ENCODE data around the gene TOMM40.

The TOMM40 gene

DNA sequence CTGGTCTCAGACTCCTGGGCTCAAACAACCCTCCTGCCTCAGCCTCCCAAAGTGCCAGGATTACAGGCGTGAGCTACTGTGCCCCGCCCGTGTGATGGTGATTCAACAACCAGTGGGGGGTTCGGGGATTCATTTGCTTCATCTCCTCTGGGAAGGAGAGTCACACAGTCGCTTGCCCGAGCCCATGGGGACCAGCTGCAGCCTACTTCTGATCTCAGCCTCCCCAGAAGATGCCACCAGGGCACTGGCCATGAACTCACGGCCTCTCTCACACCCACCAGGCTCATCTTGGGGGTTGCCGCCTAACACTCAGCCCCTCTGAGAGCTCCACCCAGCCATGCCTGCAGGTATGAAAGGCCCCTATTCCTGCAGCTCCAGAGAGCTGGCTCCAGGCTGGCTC lies 6.8 kb downstream of the TOMM40 start:
- no peak for DNase-seq (ENCODE audit: low read depth in 2 of 2)
- TF ChIP-seq, protein P1, sequence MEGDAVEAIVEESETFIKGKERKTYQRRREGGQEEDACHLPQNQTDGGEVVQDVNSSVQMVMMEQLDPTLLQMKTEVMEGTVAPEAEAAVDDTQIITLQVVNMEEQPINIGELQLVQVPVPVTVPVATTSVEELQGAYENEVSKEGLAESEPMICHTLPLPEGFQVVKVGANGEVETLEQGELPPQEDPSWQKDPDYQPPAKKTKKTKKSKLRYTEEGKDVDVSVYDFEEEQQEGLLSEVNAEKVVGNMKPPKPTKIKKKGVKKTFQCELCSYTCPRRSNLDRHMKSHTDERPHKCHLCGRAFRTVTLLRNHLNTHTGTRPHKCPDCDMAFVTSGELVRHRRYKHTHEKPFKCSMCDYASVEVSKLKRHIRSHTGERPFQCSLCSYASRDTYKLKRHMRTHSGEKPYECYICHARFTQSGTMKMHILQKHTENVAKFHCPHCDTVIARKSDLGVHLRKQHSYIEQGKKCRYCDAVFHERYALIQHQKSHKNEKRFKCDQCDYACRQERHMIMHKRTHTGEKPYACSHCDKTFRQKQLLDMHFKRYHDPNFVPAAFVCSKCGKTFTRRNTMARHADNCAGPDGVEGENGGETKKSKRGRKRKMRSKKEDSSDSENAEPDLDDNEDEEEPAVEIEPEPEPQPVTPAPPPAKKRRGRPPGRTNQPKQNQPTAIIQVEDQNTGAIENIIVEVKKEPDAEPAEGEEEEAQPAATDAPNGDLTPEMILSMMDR (IDR thresholded peaks at IDR 0.05; ENCODE audit: low read depth, low read length) = no peak
- no peak overlapping the region for H3K4me3 ChIP-seq (replicated peaks in 1 of 2; ENCODE audit: low read depth in 2 of 2, low read length in 2 of 2)

DNA sequence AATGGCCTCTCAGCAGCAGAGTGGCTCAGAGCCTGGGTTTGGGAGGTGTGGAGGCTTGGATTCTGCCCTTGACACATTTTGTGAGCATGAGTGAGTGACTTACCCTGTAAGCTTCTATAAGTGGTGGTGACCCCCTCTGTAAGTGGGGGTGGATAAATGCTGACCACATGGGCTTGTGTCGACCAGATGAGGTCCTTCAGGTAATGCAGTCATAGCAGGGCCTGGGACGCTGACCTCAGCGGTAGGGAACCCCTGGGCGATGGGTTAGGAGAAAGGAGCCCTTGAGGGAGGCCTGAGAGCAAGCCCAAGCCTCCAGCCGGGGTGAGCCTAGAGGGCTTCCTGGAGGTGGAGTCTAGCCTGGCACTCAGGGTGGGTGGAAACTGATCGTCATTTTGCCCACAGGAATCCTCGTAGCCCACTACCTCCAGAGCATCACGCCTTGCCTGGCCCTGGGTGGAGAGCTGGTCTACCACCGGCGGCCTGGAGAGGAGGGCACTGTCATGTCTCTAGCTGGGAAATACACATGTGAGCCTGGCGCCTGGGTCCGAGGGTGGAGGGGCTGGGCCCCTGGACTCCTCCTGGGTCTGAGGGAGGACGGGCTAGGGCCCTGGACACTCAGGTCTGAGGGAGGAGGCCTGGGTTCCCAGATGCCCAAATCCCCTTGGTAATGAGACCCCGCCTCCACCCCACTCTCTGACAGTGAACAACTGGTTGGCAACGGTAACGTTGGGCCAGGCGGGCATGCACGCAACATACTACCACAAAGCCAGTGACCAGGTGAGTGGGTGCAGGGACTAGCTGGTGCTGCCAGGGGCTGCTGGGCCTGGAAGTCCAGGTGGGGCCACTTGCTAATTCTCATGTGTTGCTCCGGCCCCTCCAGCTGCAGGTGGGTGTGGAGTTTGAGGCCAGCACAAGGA lies 9.5 kb downstream of the TOMM40 start:
- no peak overlapping the region for H3K4me3 ChIP-seq (replicated peaks in 1 of 2; ENCODE audit: low read depth in 2 of 2, low read length in 2 of 2)
- no peak for DNase-seq (ENCODE audit: low read depth in 2 of 2)
- TF ChIP-seq, protein P1 (IDR thresholded peaks at IDR 0.05; ENCODE audit: low read depth, low read length) = no peak

DNA sequence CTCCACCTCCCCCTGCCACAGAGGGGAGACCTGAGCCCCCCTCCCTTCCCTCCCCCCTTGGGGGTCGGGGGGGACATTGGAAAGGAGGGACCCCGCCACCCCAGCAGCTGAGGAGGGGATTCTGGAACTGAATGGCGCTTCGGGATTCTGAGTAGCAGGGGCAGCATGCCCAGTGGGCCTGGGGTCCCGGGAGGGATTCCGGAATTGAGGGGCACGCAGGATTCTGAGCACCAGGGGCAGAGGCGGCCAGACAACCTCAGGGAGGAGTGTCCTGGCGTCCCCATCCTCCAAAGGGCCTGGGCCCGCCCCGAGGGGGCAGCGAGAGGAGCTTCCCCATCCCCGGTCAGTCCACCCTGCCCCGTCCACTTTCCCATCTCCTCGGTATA lies 12.2 kb downstream of the TOMM40 start:
- TF ChIP-seq, protein P1 (IDR thresholded peaks at IDR 0.05; ENCODE audit: low read depth, low read length) = no peak
- no peak overlapping the region for H3K4me3 ChIP-seq (replicated peaks in 1 of 2; ENCODE audit: low read depth in 2 of 2, low read length in 2 of 2)
- no peak for DNase-seq (ENCODE audit: low read depth in 2 of 2)

DNA sequence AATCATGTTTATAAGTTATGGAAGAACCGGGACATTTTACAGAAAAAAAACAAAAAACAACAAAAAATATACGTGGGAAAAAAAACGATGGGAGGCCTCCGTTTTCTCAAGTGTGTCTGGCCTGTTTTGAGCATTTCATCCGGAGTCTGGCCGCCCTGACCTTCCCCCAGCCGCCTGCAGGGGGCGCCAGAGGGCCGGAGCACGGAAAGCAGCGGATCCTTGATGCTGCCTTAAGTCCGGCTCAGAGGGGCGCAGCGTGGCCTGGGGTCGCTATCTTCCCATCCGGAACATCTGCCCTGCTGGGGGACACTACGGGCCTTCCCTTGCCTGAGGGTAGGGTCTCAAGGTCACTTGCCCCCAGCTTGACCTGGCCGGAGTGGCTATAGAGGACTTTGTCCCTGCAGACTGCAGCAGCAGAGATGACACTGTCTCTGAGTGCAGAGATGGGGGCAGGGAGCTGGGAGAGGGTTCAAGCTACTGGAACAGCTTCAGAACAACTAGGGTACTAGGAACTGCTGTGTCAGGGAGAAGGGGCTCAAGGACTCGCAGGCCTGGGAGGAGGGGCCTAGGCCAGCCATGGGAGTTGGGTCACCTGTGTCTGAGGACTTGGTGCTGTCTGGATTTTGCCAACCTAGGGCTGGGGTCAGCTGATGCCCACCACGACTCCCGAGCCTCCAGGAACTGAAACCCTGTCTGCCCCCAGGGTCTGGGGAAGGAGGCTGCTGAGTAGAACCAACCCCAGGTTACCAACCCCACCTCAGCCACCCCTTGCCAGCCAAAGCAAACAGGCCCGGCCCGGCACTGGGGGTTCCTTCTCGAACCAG lies 12.8 kb downstream of the TOMM40 start:
- peak; percentile 77 to 80 for DNase-seq (ENCODE audit: low read depth in 2 of 2)
- H3K4me3 ChIP-seq (replicated peaks in 1 of 2; ENCODE audit: low read depth in 2 of 2, low read length in 2 of 2) = no peak overlapping the region
- TF ChIP-seq, protein P1 (IDR thresholded peaks at IDR 0.05; ENCODE audit: low read depth, low read length) = peak; percentile 99

GRCh38 chr19:44904426-44904994 lies 13.5 kb downstream of the TOMM40 start:
- no peak for DNase-seq (ENCODE audit: low read depth in 2 of 2)
- no peak overlapping the region for H3K4me3 ChIP-seq (replicated peaks in 1 of 2; ENCODE audit: low read depth in 2 of 2, low read length in 2 of 2)
- TF ChIP-seq, protein P1 (IDR thresholded peaks at IDR 0.05; ENCODE audit: low read depth, low read length) = no peak

- DNase-seq (ENCODE audit: low read depth in 2 of 2) = peak in 1 of 2 donors; percentile 91
- TF ChIP-seq, protein P1 (IDR thresholded peaks at IDR 0.05; ENCODE audit: low read depth, low read length) = no peak
- H3K4me3 ChIP-seq (replicated peaks in 1 of 2; ENCODE audit: low read depth in 2 of 2, low read length in 2 of 2) = peak within 1 kb of the TSS in 1 of 2 donors; percentile 86
These were observed 14.5 kb downstream of the TOMM40 start, which contains the start of gene APOE for GRCh38 chr19:44905437-44906160. Gene APOE, plus strand, starts transcription at chr19:44905796. Its CDS starts 829 bp downstream, at chr19:44906625.
